Esophagus squamous epithelium (tissue), 5 donors: Measurements from ENCODE around the gene ZFR2. TPM values are rescaled to one million over a fixed set of nuclear protein-coding genes. Genes with fewer than 3 reads are reported as not detected.
"Not testable (repeated sequence)": the region's sequence is repeated elsewhere in the genome, so short reads cannot be mapped to it uniquely, and the experiment has no call there.

Source experiments
- DNase-seq: peaks from one replicate; lab custom pipeline; 2025; lab: John Stamatoyannopoulos, UW
- H3K27ac ChIP-seq, 4 donors: fragments of 200-600 bp; sonication (generic); one replicate each; pipeline ENCODE4 v1.5.1; 2016 to 2019; ENCODE audit warnings: mild to moderate bottlenecking in 1 of 4
- H3K27me3 ChIP-seq, 4 donors: fragments of 200-600 bp; sonication (generic); 1 replicate in 3 of 4; 2 replicates in 1 of 4; pipeline versions ENCODE4 v1.5.1 to v1.6.0; 2017 to 2021; ENCODE audit warnings: antibody characterized with exemption in 1 of 4
- H3K36me3 ChIP-seq, 3 donors: fragments of 200-600 bp; sonication (generic); one replicate each; pipeline ENCODE4 v1.5.1; 2016 to 2019
- H3K4me1 ChIP-seq, 3 donors: fragments of 200-600 bp; sonication (generic); one replicate each; pipeline ENCODE4 v1.5.1; 2017 to 2019
- H3K4me3 ChIP-seq, 4 donors: fragments of 200-600 bp; sonication (generic); 1 replicate in 3 of 4; 2 replicates in 1 of 4; pipeline ENCODE4 v1.5.1; 2016 to 2019; ENCODE audit warnings: mild to moderate bottlenecking in 2 of 4, moderate library complexity in 1 of 4
- H3K9me3 ChIP-seq, 3 donors: fragments of 200-600 bp; sonication (generic); one replicate each; pipeline ENCODE4 v1.5.1; 2016 to 2019
- POLR2A ChIP-seq, 4 donors: fragments of 450-650 bp; IDR thresholded peaks; one replicate each; pipeline ENCODE4 v1.6.1; 2017; ENCODE audit warnings: antibody characterized with exemption in 4 of 4, mild to moderate bottlenecking in 4 of 4, moderate library complexity in 3 of 4
- WGBS, 2 donors: methylation state at CpG; one replicate each; pipeline ENCODE4 v1.1.5; 2018; 5-methylcytosine and 5-hydroxymethylcytosine counted together
- intact Hi-C: fragments of 100-400 bp; cut with DNase I; formaldehyde crosslinking; loops from one replicate; pipeline ENCODE4 v1.15.0; 2022
- total RNA-seq, 4 donors: library from RNA; depleted of rRNA; stranded (reverse); fragments of >200 nt; gene quantifications; one replicate each; pipeline ENCODE4 v1.1.0, GENCODE V29; 2016
- TF ChIP-seq, protein P1 (sequence below), 6 experiments: fragments of 450-650 bp in 4 of 6; fragments of 200-600 bp in 2 of 6; sonication (generic) in 2 of 6; IDR thresholded peaks; one replicate each; pipeline ENCODE4 v1.5.1; 2016 to 2019; ENCODE audit warnings: antibody characterized with exemption in 6 of 6, mild to moderate bottlenecking in 4 of 6, moderate library complexity in 4 of 6
- donor health status: DM: yes; HTN: yes; CAD: no.

ZFR2 gene
- total RNA-seq, 4 donors from 2014 or later: not detected

GRCh38 chr19:3766520-3766919, 102.3 kb downstream of the ZFR2 start:
- no peak overlapping the region for H3K4me3 ChIP-seq
- H3K36me3 ChIP-seq: peaks cover 0 to 52% (median 3%) of the 10 kb centered on the region in 3 donors
- H3K27ac ChIP-seq: no peak overlapping the region
- peaks cover 0 to 18% (median 12%) of the 10 kb centered on the region in 3 donors for H3K4me1 ChIP-seq
- intact Hi-C loops: no loop called here
- WGBS, 2 donors: 69 to 88% methylated on average over 5 to 7 of the region's 7 CpGs
- peaks cover 0 to 4% (median 0%) of the 10 kb centered on the region in 4 donors for H3K27me3 ChIP-seq
- H3K9me3 ChIP-seq: no peaks in the 10 kb centered on the region
- TF ChIP-seq POLR2A (IDR thresholded peaks at IDR 0.05): no peak
- TF ChIP-seq, protein P1, sequence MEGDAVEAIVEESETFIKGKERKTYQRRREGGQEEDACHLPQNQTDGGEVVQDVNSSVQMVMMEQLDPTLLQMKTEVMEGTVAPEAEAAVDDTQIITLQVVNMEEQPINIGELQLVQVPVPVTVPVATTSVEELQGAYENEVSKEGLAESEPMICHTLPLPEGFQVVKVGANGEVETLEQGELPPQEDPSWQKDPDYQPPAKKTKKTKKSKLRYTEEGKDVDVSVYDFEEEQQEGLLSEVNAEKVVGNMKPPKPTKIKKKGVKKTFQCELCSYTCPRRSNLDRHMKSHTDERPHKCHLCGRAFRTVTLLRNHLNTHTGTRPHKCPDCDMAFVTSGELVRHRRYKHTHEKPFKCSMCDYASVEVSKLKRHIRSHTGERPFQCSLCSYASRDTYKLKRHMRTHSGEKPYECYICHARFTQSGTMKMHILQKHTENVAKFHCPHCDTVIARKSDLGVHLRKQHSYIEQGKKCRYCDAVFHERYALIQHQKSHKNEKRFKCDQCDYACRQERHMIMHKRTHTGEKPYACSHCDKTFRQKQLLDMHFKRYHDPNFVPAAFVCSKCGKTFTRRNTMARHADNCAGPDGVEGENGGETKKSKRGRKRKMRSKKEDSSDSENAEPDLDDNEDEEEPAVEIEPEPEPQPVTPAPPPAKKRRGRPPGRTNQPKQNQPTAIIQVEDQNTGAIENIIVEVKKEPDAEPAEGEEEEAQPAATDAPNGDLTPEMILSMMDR (IDR thresholded peaks at IDR 0.05): no peak
- no peak for DNase-seq

GRCh38 chr19:3765757-3766156, 103.1 kb downstream of the ZFR2 start:
- H3K9me3 ChIP-seq, H3K27ac ChIP-seq, H3K4me3 ChIP-seq, intact Hi-C loops, H3K27me3 ChIP-seq, DNase-seq: not testable (repeated sequence)
- Histone ChIP-seq H3K36me3 (peaks cover 0 to 52% (median 3%) of the 10 kb centered on the region in 3 donors), H3K4me1 (peaks cover 3 to 23% (median 15%) of the 10 kb centered on the region in 3 donors)
- 89 to 91% methylated on average over 4 to 5 of the region's 5 CpGs for WGBS, 2 donors

DNA sequence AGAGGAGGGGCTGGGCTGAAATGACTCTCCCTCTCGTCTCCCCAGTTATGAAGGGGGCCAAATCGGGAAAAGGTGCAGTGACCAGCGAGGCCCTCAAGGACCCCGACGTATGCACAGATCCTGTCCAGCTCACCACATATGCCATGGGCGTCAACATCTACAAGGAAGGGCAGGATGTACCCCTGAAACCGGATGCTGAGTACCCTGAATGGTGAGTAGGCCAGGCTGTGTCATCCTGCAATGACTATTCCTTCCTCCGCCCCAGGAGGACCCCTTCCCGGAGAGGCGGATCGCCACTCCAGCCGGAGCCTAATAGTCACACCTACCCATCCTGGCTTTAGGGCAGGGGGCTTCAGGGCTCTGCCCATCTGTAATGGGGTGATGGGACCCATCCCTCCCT, 103.7 kb downstream of the ZFR2 start:
- no peak for TF ChIP-seq POLR2A (IDR thresholded peaks at IDR 0.05)
- TF ChIP-seq, protein P1 (IDR thresholded peaks at IDR 0.05): no peak
- Histone ChIP-seq H3K36me3 (peaks cover 0 to 52% (median 3%) of the 10 kb centered on the region in 3 donors), H3K27ac (no peak overlapping the region), H3K4me3 (no peak overlapping the region), H3K9me3 (no peaks in the 10 kb centered on the region), H3K4me1 (peaks cover 7 to 30% (median 21%) of the 10 kb centered on the region in 3 donors), H3K27me3 (no peaks in the 10 kb centered on the region)
- 84 to 89% methylated on average over 8 to 12 of the region's 12 CpGs for WGBS, 2 donors
- intact Hi-C loops: no loop called here
- DNase-seq: no peak

DNA sequence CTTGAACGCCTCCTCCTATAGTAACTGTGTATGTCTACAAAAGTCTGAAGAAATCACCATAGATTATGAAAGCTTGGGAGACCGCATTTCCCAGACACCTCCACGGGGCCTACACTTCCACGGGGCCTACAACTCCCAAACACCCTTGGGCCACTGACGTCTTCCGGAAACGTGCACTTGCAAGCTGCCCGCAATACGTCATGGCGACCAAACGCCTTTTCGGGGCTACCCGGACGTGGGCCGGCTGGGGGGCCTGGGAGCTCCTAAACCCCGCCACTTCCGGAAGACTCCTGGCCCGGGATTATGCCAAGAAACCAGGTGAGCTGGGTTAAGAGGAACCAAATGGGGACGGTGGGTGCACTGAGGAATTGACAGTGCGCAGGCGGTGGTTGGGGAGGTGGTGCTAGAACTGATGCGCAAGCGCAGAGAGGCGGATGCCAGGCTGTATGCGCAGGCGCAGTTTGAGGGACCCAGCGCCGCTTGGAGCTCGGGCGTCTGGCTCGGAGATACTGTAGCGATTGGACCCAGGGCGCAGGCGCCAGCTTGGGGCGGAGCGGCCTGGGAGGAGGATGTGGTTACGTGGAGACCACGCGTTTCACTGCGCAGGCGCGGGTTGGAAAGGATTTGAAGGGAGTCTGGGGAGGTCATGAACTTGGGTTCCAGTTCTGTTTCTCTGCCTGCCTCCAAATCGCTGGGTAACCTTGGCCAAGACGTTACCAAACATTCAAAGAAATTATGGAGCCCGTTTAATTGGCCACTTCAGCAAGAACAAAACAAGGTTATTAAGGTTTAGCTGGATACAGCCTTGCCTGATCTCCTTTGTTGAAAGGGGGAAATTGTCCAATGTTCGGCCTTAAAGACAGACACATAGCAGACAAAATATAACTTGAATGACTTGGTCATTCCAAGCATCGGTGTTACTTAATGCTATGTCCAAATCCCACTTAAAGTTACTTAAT, 106.1 kb downstream of the ZFR2 start, which contains the start of gene MRPL54:
Gene MRPL54 (plus strand): TSS at position 182 of the 959 bp plus-strand sequence. CDS start 19 bp downstream, at position 201.
- Histone ChIP-seq H3K4me3 (peak within 1 kb of the TSS; percentile 82 to 96 (median 88)), H3K27ac (peak within 1 kb of the TSS; percentile 93 to 96 (median 96)), H3K27me3 (no peaks in the 10 kb centered on the region), H3K36me3 (peaks cover 3 to 52% (median 11%) of the 10 kb centered on the region in 3 donors), H3K9me3 (no peaks in the 10 kb centered on the region), H3K4me1 (peaks cover 17 to 51% (median 35%) of the 10 kb centered on the region in 3 donors)
- TF ChIP-seq, protein P1 (IDR thresholded peaks at IDR 0.05): peak in 1 of 6 experiments; percentile 37
- TF ChIP-seq POLR2A (IDR thresholded peaks at IDR 0.05): peak in 3 of 4 donors; percentile 10 to 71 (median 59)
- WGBS, 2 donors: 1 to 3% methylated on average over 30 to 45 of the region's 47 CpGs
- peak; percentile 90 for DNase-seq
- intact Hi-C loops: no loop called here

GRCh38 chr19:3762130-3762473, 106.7 kb downstream of the ZFR2 start:
- peaks cover 17 to 51% (median 35%) of the 10 kb centered on the region in 3 donors for H3K4me1 ChIP-seq
- peaks cover 0 to 52% (median 15%) of the 10 kb centered on the region in 3 donors for H3K36me3 ChIP-seq
- H3K27ac ChIP-seq: peak overlapping the region; percentile 93 to 96 (median 96)
- intact Hi-C loops: no loop called here
- H3K4me3 ChIP-seq: peak overlapping the region in 2 of 4 donors; percentile 61 to 82
- DNase-seq: no peak
- TF ChIP-seq, protein P1 (IDR thresholded peaks at IDR 0.05): no peak
- H3K9me3 ChIP-seq: no peaks in the 10 kb centered on the region
- WGBS, 2 donors: 36 to 44% methylated on average over 1 of the region's 1 CpG
- H3K27me3 ChIP-seq: no peaks in the 10 kb centered on the region
